Stimulated activated memory B cell treated with anti-CD40 and anti-IgM and Interleukin-4, amounts not matched to agents 10 μg/mL and 1 μg/mL and 100 μg/mL, for 72 hours (primary cell): ENCODE data around the gene LANCL1.
A peak's percentile ranks its signal among the peaks of the same experiment; 100 is the strongest.
"Not testable (repeated sequence)": the region's sequence is repeated elsewhere in the genome, so short reads cannot be mapped to it uniquely, and the experiment has no call there.

Experiments used
- ATAC-seq: fragments of 150-1000 bp; cut with Tn5 transposase; 2 replicates; pipeline ENCODE4 v1.10.0; 2021
- H3K27ac Mint-ChIP-seq: one replicate; pipeline ENCODE4 v1.8.0; 2022; ENCODE audit warnings: mild to moderate bottlenecking, mixed read lengths
- H3K27me3 Mint-ChIP-seq: one replicate; pipeline ENCODE4 v1.8.0; 2022; ENCODE audit warnings: mixed read lengths
- H3K36me3 Mint-ChIP-seq: one replicate; pipeline ENCODE4 v1.8.0; 2022; ENCODE audit warnings: mixed read lengths
- H3K4me1 Mint-ChIP-seq: one replicate; pipeline ENCODE4 v1.8.0; 2022; ENCODE audit warnings: mixed read lengths
- H3K4me3 Mint-ChIP-seq: one replicate; pipeline ENCODE4 v1.8.0; 2022; ENCODE audit warnings: mild to moderate bottlenecking, moderate library complexity, mixed read lengths
- H3K9me3 Mint-ChIP-seq: one replicate; pipeline ENCODE4 v1.8.0; 2022; ENCODE audit warnings: mixed read lengths

LANCL1 gene

GRCh38 chr2:210442457-210442856, 34.1 kb downstream of the LANCL1 start:
- peak overlapping the region; percentile 42 for H3K27ac Mint-ChIP-seq
- H3K36me3 Mint-ChIP-seq = peaks cover 51% of the 10 kb centered on the region
- H3K27me3 Mint-ChIP-seq = no peaks in the 10 kb centered on the region

GRCh38 chr2:210440206-210440605, 36.4 kb downstream of the LANCL1 start:
- no peak overlapping the region for H3K4me3 Mint-ChIP-seq
- H3K36me3 Mint-ChIP-seq = peaks cover 49% of the 10 kb centered on the region
- peaks cover 5% of the 10 kb centered on the region for H3K4me1 Mint-ChIP-seq
- no peak for ATAC-seq
- no peak overlapping the region for H3K27ac Mint-ChIP-seq
- H3K9me3 Mint-ChIP-seq = no peaks in the 10 kb centered on the region
- H3K27me3 Mint-ChIP-seq = no peaks in the 10 kb centered on the region

More at GRCh38 chr2:210442457-210442856, 34.1 kb downstream of the LANCL1 start:
- ATAC-seq = no peak
- Mint-ChIP-seq H3K4me3 (no peak overlapping the region), H3K4me1 (peaks cover 5% of the 10 kb centered on the region), H3K9me3 (peaks cover 7% of the 10 kb centered on the region)

GRCh38 chr2:210435439-210435838, 41.1 kb downstream of the LANCL1 start:
- H3K9me3 Mint-ChIP-seq = no peaks in the 10 kb centered on the region
- no peaks in the 10 kb centered on the region for H3K27me3 Mint-ChIP-seq
- no peak overlapping the region for H3K27ac Mint-ChIP-seq
- ATAC-seq = no peak
- peaks cover 79% of the 10 kb centered on the region for H3K36me3 Mint-ChIP-seq
- no peaks in the 10 kb centered on the region for H3K4me1 Mint-ChIP-seq
- H3K4me3 Mint-ChIP-seq = no peak overlapping the region

- Mint-ChIP-seq H3K27me3 (no peaks in the 10 kb centered on the region), H3K4me1 (no peaks in the 10 kb centered on the region), H3K27ac (no peak overlapping the region), H3K36me3 (peaks cover 87% of the 10 kb centered on the region), H3K9me3 (peaks cover 7% of the 10 kb centered on the region), H3K4me3 (no peak overlapping the region)
- no peak for ATAC-seq
Measured at GRCh38 chr2:210432633-210433032, 43.9 kb downstream of the LANCL1 start.

- Mint-ChIP-seq H3K36me3 (peaks cover 86% of the 10 kb centered on the region), H3K27me3 (no peaks in the 10 kb centered on the region), H3K4me1 (no peaks in the 10 kb centered on the region), H3K4me3 (no peak overlapping the region), H3K27ac (no peak overlapping the region), H3K9me3 (peaks cover 18% of the 10 kb centered on the region)
- ATAC-seq = no peak
Measured at GRCh38 chr2:210429403-210430137, 47.0 kb downstream of the LANCL1 start.

GRCh38 chr2:210428393-210429179, 48.0 kb downstream of the LANCL1 start:
- Mint-ChIP-seq H3K9me3 (peaks cover 22% of the 10 kb centered on the region), H3K36me3 (peaks cover 79% of the 10 kb centered on the region)

GRCh38 chr2:210427309-210427708, 49.2 kb downstream of the LANCL1 start:
- not testable (repeated sequence) for H3K27ac Mint-ChIP-seq, H3K4me1 Mint-ChIP-seq, ATAC-seq, H3K27me3 Mint-ChIP-seq, H3K4me3 Mint-ChIP-seq
- Mint-ChIP-seq H3K9me3 (peaks cover 22% of the 10 kb centered on the region), H3K36me3 (peaks cover 67% of the 10 kb centered on the region)

More at GRCh38 chr2:210428393-210429179, 48.0 kb downstream of the LANCL1 start:
- H3K27ac Mint-ChIP-seq = no peak overlapping the region
- no peak for ATAC-seq
- no peaks in the 10 kb centered on the region for H3K27me3 Mint-ChIP-seq
- H3K4me1 Mint-ChIP-seq = no peaks in the 10 kb centered on the region
- H3K4me3 Mint-ChIP-seq = no peak overlapping the region

- Mint-ChIP-seq H3K27me3 (peaks cover 18% of the 10 kb centered on the region), H3K36me3 (peaks cover 19% of the 10 kb centered on the region), H3K9me3 (peaks cover 16% of the 10 kb centered on the region), H3K4me1 (no peaks in the 10 kb centered on the region), H3K4me3 (no peak overlapping the region), H3K27ac (no peak overlapping the region)
- no peak for ATAC-seq
Measured at GRCh38 chr2:210422366-210422765, 54.2 kb downstream of the LANCL1 start.

GRCh38 chr2:210421916-210422315, 54.6 kb downstream of the LANCL1 start:
- peaks cover 18% of the 10 kb centered on the region for H3K27me3 Mint-ChIP-seq
- no peaks in the 10 kb centered on the region for H3K4me1 Mint-ChIP-seq
- no peak overlapping the region for H3K4me3 Mint-ChIP-seq
- H3K27ac Mint-ChIP-seq = no peak overlapping the region
- H3K36me3 Mint-ChIP-seq = peaks cover 15% of the 10 kb centered on the region
- peaks cover 13% of the 10 kb centered on the region for H3K9me3 Mint-ChIP-seq
- ATAC-seq = no peak

GRCh38 chr2:210412660-210413059, 63.9 kb downstream of the LANCL1 start:
- H3K9me3 Mint-ChIP-seq = peaks cover 6% of the 10 kb centered on the region

GRCh38 chr2:210410542-210410941, 66.0 kb downstream of the LANCL1 start:
- Mint-ChIP-seq H3K4me3 (no peak overlapping the region), H3K27ac (no peak overlapping the region), H3K9me3 (peaks cover 6% of the 10 kb centered on the region), H3K27me3 (peaks cover 18% of the 10 kb centered on the region), H3K4me1 (no peaks in the 10 kb centered on the region), H3K36me3 (no peaks in the 10 kb centered on the region)
- ATAC-seq = no peak

More at GRCh38 chr2:210412660-210413059, 63.9 kb downstream of the LANCL1 start:
- ATAC-seq = no peak
- Mint-ChIP-seq H3K4me3 (no peak overlapping the region), H3K27me3 (no peaks in the 10 kb centered on the region), H3K4me1 (no peaks in the 10 kb centered on the region), H3K36me3 (no peaks in the 10 kb centered on the region), H3K27ac (no peak overlapping the region)

- H3K9me3 Mint-ChIP-seq = no peaks in the 10 kb centered on the region
- no peaks in the 10 kb centered on the region for H3K36me3 Mint-ChIP-seq
- ATAC-seq = no peak
- no peaks in the 10 kb centered on the region for H3K4me1 Mint-ChIP-seq
- H3K4me3 Mint-ChIP-seq = no peak overlapping the region
- no peaks in the 10 kb centered on the region for H3K27me3 Mint-ChIP-seq
- no peak overlapping the region for H3K27ac Mint-ChIP-seq
Measured at GRCh38 chr2:210399440-210400041, 77.0 kb downstream of the LANCL1 start.

- H3K4me3 Mint-ChIP-seq = no peak overlapping the region
- no peak for ATAC-seq
- H3K27ac Mint-ChIP-seq = no peak overlapping the region
- no peaks in the 10 kb centered on the region for H3K9me3 Mint-ChIP-seq
- H3K36me3 Mint-ChIP-seq = no peaks in the 10 kb centered on the region
- no peaks in the 10 kb centered on the region for H3K4me1 Mint-ChIP-seq
- no peaks in the 10 kb centered on the region for H3K27me3 Mint-ChIP-seq
Measured at GRCh38 chr2:210392469-210392881, 84.1 kb downstream of the LANCL1 start.

- no peaks in the 10 kb centered on the region for H3K4me1 Mint-ChIP-seq
- no peak for ATAC-seq
- no peak overlapping the region for H3K27ac Mint-ChIP-seq
- no peaks in the 10 kb centered on the region for H3K9me3 Mint-ChIP-seq
- no peaks in the 10 kb centered on the region for H3K36me3 Mint-ChIP-seq
- H3K27me3 Mint-ChIP-seq = no peaks in the 10 kb centered on the region
- no peak overlapping the region for H3K4me3 Mint-ChIP-seq
Measured at GRCh38 chr2:210389856-210390255, 86.7 kb downstream of the LANCL1 start.

- no peak overlapping the region for H3K27ac Mint-ChIP-seq
- no peak for ATAC-seq
- H3K36me3 Mint-ChIP-seq = no peaks in the 10 kb centered on the region
- no peak overlapping the region for H3K4me3 Mint-ChIP-seq
- H3K27me3 Mint-ChIP-seq = peaks cover 11% of the 10 kb centered on the region
- H3K4me1 Mint-ChIP-seq = no peaks in the 10 kb centered on the region
- H3K9me3 Mint-ChIP-seq = no peaks in the 10 kb centered on the region
Measured at GRCh38 chr2:210388148-210388547, 88.4 kb downstream of the LANCL1 start.
